A673 (cell line): ENCODE measurements around the gene RIPK1. TPM values are rescaled to one million over a fixed set of nuclear protein-coding genes. Genes with fewer than 3 reads are reported as not detected.
"Not testable (repeated sequence)": the region's sequence is repeated elsewhere in the genome, so short reads cannot be mapped to it uniquely, and the experiment has no call there.

Experiments used
- BruUV-seq: library from RNA; stranded (reverse); fragments of 400-500 nt; replicated peaks from 2 replicates; lab custom pipeline; 2021; lab: Mats Ljungman, UMichigan
- CTCF ChIA-PET: fragments of 300-600 bp; sonication (Branson Sonifier 250); formaldehyde crosslinking; loops from one replicate; lab custom pipeline; 2022; ENCODE audit warnings: antibody characterized with exemption; lab: Charles Lee
- POLR2A ChIA-PET: fragments of 300-600 bp; sonication (Branson Sonifier 250); formaldehyde crosslinking; loops from one replicate; lab custom pipeline; 2022; ENCODE audit warnings: antibody characterized with exemption; ENCODE audit not compliant: low non-redundant PET; lab: Charles Lee
- DNase-seq: peaks from one replicate; pipeline ENCODE4 v3.0.0-alpha.2; 2015; ENCODE audit warnings: low spot score
- H3K27ac ChIP-seq: fragments of 200-600 bp; sonication (generic); 2 replicates; pipeline ENCODE4 v1.5.1; 2016; ENCODE audit warnings: mixed run types, low read depth, mild to moderate bottlenecking, mixed read lengths, antibody characterized with exemption, low read length; ENCODE audit not compliant: poor library complexity, severe bottlenecking
- H3K27me3 ChIP-seq: fragments of 200-600 bp; sonication (generic); replicated peaks from 2 replicates; pipeline ENCODE4 v1.6.1; 2017; ENCODE audit warnings: mixed run types, low read depth, mild to moderate bottlenecking, mixed read lengths, antibody characterized with exemption, low read length; ENCODE audit not compliant: insufficient read depth, poor library complexity
- H3K36me3 ChIP-seq: fragments of 200-600 bp; sonication (generic); 2 replicates; pipeline ENCODE4 v1.6.1; 2016; ENCODE audit warnings: mixed run types, mild to moderate bottlenecking, mixed read lengths, antibody characterized with exemption, low read length; ENCODE audit not compliant: insufficient read depth, poor library complexity, severe bottlenecking
- H3K4me1 ChIP-seq: fragments of 200-600 bp; sonication (generic); 2 replicates; pipeline ENCODE4 v1.6.1; 2017; ENCODE audit warnings: mixed run types, mild to moderate bottlenecking, mixed read lengths, antibody characterized with exemption, low read length; ENCODE audit not compliant: insufficient read depth, poor library complexity, severe bottlenecking
- H3K4me3 ChIP-seq: fragments of 200-600 bp; sonication (generic); 2 replicates; pipeline ENCODE4 v1.5.1; 2016; ENCODE audit warnings: low read depth, mixed run types, mild to moderate bottlenecking, mixed read lengths, low read length; ENCODE audit not compliant: poor library complexity, severe bottlenecking
- H3K9me3 ChIP-seq: fragments of 200-600 bp; sonication (generic); 2 replicates; pipeline ENCODE4 v1.6.1; 2016; ENCODE audit warnings: mixed run types, low read depth, mild to moderate bottlenecking, mixed read lengths, antibody characterized with exemption, low read length; ENCODE audit not compliant: poor library complexity, severe bottlenecking
- CTCF ChIP-seq: fragments of 300-800, 200-600 bp; sonication (generic); conservative IDR thresholded peaks from 2 replicates; pipeline ENCODE4 v1.5.1; 2017; ENCODE audit warnings: low read depth, mild to moderate bottlenecking, antibody characterized with exemption, low read length, moderate library complexity, mixed read lengths
- EZH2 ChIP-seq: fragments of 200-600 bp; sonication (generic); IDR thresholded peaks from 2 replicates; pipeline ENCODE4 v1.6.1; 2017; ENCODE audit warnings: borderline replicate concordance, low read depth, mild to moderate bottlenecking, mixed read lengths, antibody characterized with exemption, low read length; ENCODE audit not compliant: poor library complexity, severe bottlenecking
- intact Hi-C: fragments of 100-400 bp; cut with micrococcal nuclease; formaldehyde crosslinking; loops from one replicate; pipeline ENCODE4 v1.10.0; 2022; ENCODE audit not compliant: unreplicated experiment
- total RNA-seq: library from RNA; stranded (reverse); gene quantifications from 2 replicates; pipeline ENCODE4 v1.2.3, GENCODE V29; 2021

The RIPK1 gene
- total RNA-seq, 1 experiment from 2014 or later = 15.0 TPM

GRCh38 chr6:3156184-3157130 lies 88.2 kb downstream of the RIPK1 start:
- TSS peak; percentile 30 for BruUV-seq

DNA sequence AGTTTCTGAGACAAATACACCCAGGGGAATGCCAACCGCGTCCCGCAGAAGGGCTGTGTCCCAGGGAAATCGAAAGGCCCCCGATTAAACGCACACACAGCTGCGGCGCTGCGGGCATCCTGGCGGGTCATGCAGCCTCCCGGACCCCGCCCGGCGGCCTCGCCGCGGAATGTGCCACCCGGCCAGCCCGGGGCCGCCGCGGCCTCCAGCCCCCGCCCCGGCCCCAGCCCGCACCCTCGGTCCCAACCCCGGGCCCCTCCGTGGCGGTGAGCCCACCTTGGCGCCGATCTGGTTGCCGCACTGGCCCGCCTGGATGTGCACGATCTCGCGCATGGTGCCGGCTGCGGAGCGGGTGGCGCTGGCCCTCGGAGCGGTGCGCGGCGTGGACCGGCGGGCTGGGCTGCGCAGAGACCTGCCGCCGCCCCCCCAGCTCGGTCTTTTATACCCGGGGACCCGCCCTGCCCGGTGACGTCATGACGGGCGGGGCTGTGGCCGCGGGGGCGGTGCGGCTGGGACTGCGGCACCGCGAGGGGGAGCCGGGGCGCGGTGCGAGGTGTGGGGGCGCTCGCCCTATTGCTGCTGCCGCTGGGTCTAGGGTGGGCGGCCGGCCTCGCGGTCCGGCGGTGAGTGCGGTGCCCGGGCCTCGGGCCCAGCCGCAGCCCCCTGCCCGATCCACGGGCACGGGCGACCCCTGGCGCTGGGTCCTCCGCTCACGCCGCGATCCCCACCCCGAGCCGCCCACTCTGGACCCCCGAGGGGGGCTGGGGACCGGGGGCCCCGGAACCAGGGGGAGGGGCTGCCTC lies 89.0 kb downstream of the RIPK1 start, which contains the start of gene TUBB2A:
TUBB2A (minus strand) TSS at position 414 of the 803 bp plus-strand sequence; CDS start at position 333, 81 bp downstream.
- peak; percentile 89 for DNase-seq
- ChIA-PET POLR2A (no interaction called here), CTCF (interaction anchor here (0.7 kb wide), 1 partner anchor 94 kb away, joined by 4 read pairs; no protein-coding TSS in a partner anchor)
- Histone ChIP-seq H3K36me3 (peaks cover 21% of the 10 kb centered on the region), H3K27ac (peak within 1 kb of the TSS; percentile 91), H3K27me3 (no peaks in the 10 kb centered on the region), H3K9me3 (no peaks in the 10 kb centered on the region), H3K4me1 (peaks cover 16% of the 10 kb centered on the region), H3K4me3 (peak within 1 kb of the TSS; percentile 76)
- peak; percentile 49 for TF ChIP-seq CTCF
- TF ChIP-seq EZH2 = no peak
- intact Hi-C loops = loop anchor here (2.0 to 10.0 kb wide), 2 partner anchors 69 to 97 kb away; partner anchors contain the start of genes PSMG4 and TUBB2B
- BruUV-seq = no TSS peak

More at GRCh38 chr6:3156184-3157130, 88.2 kb downstream of the RIPK1 start:
- Histone ChIP-seq H3K27ac (peak overlapping the region; percentile 91), H3K4me3 (peak overlapping the region; percentile 76), H3K4me1 (peaks cover 12% of the 10 kb centered on the region), H3K36me3 (peaks cover 22% of the 10 kb centered on the region)
- H3K27me3 ChIP-seq, DNase-seq, H3K9me3 ChIP-seq, POLR2A ChIA-PET: not testable (repeated sequence)
- intact Hi-C loops = loop anchor here (1.0 to 10.0 kb wide), 3 partner anchors 24 to 98 kb away; partner anchors contain the start of genes PSMG4 and TUBB2B
- CTCF ChIA-PET = interaction anchor here (0.7 kb wide), 1 partner anchor 95 kb away, joined by 4 read pairs; no protein-coding TSS in a partner anchor

DNA sequence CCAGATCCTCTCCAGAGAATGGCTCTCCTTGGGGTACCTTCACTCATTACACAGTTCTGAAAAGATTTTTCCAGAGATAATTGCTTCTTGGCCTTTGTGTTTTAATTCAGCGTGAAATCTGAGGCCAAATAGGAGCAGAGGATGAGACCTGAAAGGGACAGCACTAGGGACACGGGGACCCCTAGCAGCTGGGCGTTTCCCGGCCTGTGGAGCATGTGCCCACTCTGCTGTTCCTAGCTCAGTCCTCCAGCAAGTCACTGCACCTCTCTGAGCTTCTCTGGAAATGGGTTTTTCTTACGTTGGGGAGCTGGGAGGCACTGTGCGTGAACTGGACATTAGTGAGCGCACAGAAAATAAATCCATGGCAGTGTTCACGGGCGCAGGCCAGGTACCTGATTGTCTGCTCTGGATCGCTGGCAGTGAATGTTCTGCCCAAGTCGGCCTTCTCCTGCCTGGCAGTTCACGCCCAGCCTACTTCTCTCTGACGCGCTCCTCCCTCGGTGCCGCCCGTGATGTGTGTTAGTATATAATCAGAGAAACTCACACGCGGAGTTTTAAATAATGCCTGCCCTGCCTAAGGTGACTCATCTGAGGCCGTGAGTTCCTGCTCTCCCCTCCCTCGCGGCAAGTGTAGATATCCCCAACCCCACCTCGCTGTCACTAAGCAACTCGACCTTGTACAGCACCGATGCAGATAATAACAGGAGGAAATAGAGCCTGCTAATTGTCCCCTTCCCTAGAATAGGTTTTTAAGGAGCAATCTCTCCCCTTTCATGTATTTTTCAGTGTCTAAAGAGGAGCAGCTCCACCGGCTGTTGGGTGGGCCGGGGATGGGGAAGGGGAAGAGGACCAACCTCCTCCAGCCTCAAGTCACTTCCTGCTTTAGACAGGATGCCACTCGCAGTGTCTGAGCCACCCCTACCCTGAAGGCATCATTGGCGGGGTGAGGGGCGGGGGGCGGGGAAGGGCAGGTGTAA lies 91.8 kb downstream of the RIPK1 start:
- intact Hi-C loops = loop anchor here (10.0 kb wide), 1 partner anchor 95 kb away; the partner anchor contains the start of gene PSMG4

More for the DNA sequence above, 91.8 kb downstream of the RIPK1 start:
- Histone ChIP-seq H3K36me3 (peaks cover 4% of the 10 kb centered on the region), H3K4me3 (no peak overlapping the region), H3K27me3 (no peaks in the 10 kb centered on the region), H3K9me3 (no peaks in the 10 kb centered on the region), H3K4me1 (peaks cover 24% of the 10 kb centered on the region), H3K27ac (no peak overlapping the region)
- TF ChIP-seq EZH2 = no peak
- TF ChIP-seq CTCF = no peak
- CTCF ChIA-PET = no interaction called here
- no TSS peak for BruUV-seq
- POLR2A ChIA-PET = no interaction called here
- DNase-seq = no peak
